Hematopoietic multipotent progenitor cell treated with erythropoietin and hydrocortisone succinate and interleukin-3 and kit ligand, for 6 days (in vitro differentiated cells): Measurements from ENCODE around the gene TUBA1A.
"Not testable (repeated sequence)": the region's sequence is repeated elsewhere in the genome, so short reads cannot be mapped to it uniquely, and the experiment has no call there.

Source experiments
- DNase-seq: peaks from one replicate; pipeline ENCODE4 v3.0.0-alpha.2; 2015

The TUBA1A gene

DNA sequence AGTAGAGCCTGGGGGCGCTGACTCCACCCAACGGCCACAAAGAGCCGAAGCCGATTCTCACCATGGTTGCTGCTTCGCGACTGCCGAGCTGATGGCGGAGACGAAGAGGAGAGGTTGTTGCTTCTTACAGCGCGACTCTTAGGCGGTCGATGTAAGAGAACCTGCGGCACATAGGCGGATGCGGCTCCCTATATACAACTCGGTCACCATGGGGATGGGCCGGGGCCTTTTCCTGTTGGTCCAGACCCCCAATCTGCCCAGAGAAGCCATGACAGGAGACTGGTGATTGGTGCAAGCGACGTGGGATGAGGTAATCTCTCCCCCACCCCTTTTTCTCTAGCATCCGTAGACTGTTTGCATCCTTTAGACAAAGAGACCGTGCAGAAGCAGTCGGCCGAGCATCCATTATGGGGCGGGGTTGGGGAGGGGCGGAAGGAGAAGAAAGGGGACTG lies at the start of gene TUBA1A:
TUBA1A (minus strand) TSS at position 165 of the 452 bp plus-strand sequence; CDS start at position 64, 101 bp downstream.
- peak; percentile 93 for DNase-seq

DNA sequence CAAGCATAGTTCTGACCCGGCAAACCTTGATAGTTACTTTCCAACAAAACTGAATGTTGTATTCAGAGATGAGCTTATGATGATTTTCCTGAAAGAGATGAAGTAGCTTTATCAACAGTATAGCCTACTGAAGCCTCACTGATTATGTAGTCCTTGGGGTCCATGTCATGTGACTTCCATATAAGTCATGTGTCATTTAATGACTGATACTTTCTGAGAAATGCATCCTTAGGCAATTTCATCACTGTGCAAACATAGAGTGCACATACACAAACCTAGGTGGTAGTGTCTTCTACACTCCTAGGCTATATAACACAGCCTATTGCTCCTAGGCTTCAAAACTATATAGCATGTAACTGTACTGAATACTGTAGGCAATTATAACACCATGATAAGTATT lies 47.5 kb upstream of the TUBA1A start:
- DNase-seq: peak; percentile 35

DNA sequence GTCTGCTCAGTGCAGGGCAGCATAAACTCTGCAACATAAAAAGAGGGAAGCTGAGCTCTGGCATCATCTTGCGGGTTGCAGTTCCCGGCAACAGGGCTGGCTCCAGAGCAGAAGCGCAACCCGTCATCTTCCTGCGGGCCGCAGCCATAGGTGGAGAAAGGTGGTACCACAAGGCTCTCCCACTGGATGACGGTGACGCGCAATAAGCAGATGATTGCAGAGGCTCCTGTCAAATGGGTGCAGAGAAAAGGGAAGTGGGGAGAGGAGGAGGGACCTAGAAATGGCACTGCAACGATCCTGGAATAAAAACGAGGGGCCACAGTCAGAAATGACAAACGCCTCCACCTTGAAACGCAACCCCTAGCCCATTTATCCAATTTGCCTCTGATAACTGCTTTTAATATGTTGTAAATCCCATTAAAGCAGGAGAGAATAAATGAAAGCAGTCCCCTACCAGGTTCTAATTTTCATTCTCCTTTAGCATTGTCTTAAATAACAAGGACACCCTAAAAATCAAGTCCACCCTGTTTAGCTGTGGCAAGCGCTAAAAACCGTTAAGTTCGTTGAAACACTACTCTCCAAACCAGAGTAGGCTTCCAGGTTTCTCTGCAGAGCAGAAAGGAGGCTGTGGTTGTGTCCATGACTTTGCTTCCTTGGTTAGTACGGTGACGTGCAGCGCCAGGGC lies 45.1 kb upstream of the TUBA1A start:
- DNase-seq: peak; percentile 87

DNA sequence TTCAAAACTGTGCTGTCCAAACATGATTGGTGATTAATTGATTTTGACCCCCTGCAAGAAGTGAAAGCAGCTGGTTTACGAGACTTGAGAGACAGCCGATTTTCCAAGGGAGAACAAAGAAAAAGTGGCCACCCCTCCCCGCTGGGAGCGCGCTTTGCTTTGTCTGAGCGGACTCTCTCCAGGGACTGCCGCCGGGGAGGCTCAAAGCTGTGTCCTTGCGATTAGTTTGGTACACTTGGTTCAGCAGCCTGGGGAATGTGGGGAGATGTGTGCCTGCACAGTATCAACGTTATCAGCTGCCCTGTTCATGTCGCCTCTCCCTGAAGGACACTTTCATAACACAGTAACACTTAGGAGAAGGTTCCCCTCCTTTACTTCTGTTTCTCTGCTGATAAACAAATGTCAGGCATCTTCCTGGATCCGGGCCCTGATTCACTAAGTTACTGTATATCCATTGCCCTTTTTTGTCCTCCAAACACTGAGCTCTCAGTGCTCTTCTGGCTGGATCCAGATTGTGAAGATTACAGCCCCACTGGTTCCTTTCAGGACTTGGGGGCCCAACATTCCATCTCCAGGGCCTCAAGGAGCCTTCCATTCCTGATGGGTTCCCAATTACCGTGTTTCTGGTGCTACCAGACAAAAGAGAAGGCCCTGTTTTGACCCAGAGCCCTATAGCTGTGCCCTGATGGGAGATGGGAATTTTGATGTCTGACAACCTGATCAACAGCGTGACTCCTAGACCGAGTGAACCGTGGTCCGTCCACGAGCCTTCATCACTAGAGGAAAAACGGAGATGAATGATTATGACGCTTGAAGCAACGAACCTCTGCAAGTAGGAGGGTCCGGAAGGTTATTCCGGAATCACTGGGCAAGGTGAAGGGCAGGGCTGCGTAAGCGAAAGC lies 44.3 kb upstream of the TUBA1A start:
- peak; percentile 96 for DNase-seq

DNA sequence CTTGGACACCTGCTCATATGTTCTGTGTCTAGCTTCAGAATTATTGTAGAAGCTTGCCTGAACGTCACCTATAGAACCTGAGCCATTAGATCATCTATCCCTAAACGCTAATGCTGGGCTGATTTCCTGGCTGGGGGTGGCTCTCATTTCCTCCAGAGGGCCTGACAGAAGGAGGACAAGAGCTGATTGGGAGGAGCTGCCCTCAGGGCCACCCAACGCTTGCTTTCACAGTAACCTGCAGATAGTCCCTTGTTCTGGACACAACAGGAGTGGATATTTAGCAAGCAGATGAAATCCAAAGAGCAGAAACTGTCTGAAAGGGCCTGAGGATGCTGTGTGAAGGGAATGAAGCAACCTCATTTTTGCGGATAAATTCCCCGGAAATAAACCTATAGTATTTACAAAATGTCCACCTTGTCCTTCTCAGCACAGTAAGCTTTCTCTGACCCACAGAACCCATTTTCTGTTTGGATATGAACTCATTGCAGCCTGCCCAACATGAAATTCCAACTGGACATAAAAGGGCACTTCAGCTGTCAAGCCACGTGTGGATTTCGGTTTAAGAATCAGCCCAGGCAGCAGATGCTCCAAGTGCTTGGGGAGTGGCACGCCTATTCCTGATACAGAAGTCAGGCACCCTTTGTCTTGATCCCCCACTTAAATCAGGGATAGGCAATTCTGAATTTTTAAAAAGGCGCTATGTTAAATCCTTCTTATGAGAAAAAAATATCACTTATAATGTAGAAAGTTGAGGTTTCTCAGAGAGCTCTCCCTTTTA lies 43.2 kb upstream of the TUBA1A start:
- no peak for DNase-seq

DNA sequence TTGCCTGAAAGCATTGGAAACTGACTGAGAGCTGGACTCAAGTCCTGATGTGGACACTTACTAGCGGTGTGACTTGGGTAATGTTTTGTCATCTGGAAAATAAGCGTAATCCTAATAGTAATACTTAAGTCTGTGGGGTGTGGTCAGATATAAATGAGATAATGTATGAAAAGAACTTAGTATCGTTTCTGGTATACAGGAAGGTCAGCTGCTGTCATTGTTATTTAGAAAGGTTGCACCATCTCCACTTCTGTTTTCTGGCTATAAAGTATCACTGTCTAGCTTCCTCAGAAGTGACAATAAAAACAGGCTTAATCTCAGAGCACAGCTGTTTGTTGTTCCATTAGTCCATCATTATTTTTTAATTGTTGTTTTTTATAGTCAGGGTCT lies 41.9 kb upstream of the TUBA1A start:
- peak; percentile 78 for DNase-seq

DNA sequence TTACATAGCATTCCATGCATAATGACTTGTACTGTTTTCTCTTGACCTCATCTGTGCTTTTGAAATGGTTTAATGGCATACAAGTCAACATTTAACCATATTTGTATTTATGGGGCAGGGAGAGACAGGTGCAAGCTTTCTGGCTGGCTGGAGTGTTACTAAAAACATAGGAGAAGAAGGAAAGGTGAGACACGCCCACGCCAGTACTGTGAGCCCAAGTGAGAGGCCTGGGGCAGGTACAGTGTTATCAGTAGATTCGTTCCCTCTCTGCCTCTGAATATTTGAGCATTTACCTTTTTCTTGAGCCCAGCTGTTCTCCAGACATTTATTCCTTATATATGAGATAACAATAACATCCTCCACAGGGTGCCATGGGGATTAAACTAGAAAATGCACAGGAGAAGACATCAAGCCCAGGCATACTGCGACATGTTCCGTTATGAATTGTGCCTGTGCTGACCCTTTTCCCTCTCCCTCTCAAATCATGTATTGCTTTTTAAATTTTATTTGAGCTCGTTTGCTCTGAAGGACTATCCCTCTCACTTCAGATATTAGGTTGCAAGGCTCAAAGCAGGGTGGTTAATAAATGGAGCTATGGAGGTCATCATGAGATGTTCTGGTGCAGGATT lies 41.4 kb upstream of the TUBA1A start:
- DNase-seq: no peak

DNA sequence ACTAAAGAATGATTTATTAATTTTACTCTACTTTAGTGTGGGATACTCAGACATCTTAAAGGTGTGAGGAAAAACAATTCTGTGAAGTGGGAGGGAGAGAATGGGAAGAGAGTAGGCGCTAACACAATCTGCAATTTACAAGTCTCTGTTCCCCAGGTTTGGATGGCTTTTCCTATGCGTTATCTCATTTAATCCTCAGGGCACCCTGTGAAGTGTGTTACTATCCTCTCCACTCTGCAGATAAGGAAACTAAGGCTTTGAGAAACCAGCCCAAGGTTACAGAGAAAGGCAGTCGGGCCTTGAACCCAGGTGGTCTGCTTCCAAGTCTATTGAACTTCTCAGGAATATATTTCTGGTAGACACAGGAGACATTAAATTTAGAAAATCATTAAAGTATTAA lies 39.8 kb upstream of the TUBA1A start:
- DNase-seq: no peak

DNA sequence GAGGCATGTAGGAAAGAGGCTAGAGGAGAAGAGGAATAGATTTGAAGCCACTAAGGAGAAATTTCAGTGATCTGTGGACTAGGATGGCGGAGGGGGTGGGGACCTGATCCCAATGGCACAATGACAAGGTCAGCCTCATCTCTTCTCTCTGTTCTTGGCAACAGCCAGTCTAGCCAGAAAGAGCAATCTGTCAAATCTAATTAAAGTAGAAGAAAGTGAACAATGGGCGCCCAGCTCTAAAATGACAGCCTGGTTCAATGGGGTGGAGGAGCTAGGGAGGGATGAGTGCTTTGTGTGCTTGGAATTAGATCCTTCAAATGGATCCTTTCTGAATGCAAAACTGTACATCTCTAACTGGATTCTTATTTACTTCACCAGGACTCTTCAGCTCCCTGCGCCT lies 38.8 kb upstream of the TUBA1A start:
- no peak for DNase-seq

DNA sequence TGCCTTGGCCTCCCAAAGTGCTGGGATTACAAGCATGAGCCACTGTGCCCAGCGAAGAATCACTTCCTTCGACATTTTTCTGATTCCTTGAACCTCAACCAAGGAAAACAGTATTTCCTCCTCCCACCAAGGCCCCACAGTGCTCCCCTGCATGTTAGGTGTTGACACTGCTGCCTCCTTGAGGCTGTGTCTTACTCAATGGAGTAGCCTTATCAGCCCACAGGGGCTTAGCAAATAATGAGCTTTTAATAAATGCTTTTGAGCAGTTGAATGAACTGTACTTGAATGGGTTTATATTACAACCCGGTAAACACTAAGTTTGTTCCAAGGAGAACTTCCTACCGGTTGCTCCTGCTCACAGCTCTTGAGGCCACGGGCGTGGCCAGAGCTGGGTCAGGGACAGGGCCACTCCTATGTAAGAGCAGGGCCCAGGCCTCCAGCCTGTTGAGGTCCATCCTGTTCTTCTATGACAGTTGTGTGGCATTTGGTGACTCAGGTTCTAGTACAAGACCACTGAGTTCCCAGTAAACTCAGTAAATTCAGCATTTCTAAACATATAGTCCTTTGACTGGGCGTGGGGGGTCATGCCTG lies 36.8 kb upstream of the TUBA1A start:
- DNase-seq: peak; percentile 56

DNA sequence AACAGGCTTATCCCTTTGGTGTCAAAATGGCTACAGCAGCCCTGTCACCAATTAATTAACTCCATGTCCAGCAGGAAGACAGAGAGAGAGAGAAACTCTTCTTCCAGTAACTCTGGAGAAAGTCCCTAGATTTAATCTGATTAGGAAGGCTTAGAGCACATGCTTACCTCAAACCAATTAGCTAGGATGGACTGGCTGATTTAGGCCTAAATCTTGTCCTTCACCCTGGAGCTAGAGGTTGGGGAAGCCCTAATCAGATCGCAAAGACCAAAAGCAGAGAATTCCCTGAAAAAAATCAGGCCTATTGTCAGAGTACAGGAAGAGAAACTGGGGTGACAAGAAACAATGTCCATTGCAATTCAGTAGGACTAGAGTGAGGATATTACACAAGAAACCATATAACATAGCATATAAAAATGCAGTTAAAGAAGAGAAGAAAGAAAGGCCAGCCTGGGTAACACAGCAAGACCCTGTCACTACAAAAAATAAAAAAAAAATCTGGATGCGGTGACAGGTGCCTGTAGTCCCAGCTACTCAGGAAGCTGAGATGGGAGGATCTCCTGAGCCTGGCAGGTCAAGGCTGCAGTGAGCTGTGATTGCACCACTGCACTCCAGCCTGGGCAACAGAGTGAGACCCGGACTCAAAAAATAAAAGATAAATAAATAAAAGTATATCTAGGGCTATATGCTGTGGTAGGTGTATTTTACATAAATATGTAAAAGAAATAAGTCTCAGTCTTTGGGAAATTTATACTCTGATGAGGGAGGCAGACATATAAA lies 34.9 kb upstream of the TUBA1A start:
- no peak for DNase-seq

DNA sequence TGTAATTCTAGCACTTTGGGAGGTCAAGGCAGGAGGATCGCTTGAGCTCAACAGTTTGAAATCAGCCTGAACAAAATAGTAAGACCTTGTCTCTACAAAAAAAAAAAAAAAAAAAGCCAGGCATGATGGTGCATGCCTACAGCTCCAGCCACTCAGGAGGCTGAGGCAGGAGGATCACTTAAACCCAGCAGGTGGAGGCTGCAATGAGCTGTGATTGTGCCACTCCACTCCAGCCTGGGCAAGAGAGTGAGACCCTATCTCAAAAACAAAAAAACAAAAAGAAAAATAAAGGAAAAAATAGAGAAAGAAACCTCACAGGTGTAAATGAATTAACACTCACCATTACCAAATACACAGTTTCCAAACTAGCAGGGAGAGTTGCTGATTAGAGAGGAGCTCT lies 34.2 kb upstream of the TUBA1A start:
- DNase-seq: no peak

DNA sequence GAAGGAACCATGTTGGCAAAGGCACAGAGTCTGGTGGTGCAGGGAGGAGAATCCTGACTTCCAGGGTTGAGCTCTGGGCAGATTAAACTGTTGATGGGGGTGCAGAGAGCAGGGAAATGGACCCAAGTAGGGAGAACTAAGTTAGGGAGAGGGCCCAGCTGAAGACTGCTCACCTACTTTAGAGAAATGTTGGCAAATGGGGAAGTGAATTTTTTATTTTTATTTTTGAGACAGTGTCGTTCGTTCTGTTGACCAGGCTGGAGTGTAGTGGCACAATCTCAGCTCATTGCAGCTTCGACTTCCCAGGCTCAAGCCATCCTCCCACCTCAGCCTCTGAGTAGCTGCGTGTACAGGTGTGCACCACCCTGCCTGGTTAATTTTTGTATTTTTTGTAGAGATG lies 32.1 kb upstream of the TUBA1A start:
- no peak for DNase-seq

DNA sequence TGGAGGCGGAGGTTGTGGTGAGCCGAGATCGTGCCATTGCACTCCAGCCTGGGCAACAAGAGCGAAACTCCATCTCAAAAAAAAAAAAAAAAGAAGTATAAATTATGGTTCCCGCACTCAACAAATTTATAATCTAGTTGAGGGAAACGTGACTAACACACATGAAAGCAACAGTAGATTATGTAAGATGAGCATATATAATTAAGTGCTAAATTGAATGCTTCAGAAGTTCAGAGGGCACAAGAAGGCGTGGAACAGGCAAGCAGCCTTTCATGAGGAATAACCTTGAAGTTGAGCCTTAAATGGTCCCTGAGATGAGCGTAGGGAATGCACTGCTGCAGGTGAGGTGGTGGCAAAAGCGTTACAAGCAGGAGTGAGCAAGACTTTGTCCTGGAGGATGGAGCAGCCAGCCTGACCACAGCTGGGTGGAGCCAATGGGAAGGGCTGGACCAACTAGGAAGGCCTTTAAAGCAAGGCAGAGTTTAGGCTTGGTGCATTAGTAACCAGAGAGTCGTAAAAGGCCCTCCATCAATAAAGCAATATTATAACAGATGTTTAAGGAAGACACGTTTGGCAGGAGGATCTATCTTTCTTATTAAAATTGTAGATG lies 30.6 kb upstream of the TUBA1A start:
- no peak for DNase-seq

DNA sequence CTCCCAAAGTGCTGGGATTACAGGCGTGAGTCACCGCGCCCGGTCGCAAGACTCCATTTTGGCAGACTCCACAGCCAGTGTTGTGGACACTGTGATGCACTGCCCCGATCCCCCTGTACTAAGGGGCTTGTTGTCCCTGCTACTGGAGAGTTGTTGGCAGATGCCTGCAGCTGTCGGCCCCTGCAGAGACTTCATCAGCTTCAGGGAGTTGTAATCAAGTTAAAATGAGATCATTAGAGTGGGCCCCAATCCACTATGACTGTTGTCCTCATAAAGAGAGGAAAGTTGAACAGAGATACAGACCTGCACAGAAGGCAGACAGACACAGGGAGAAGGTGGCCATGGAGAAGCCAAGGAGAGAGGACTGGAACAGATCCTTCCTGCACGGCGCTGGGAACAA lies 23.7 kb upstream of the TUBA1A start:
- DNase-seq: no peak

DNA sequence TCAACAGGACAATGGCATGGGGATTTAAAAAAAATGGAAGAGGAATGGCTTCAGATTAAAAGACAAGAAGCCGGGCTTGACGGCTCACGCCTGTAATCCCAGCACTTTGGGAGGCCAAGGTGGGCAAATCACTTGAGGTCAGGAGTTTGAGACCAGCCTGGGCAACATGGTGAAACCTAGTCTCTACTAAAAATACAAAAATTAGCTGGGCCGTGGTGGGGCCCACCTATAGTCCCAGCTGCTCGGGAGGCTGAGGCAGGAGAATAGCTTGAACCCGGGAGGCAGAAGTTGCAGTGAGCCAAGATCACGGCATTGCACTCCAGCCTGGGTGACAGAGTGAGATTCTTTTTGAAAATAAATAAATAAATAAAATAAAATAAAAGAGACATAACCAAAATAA lies 21.8 kb upstream of the TUBA1A start:
- DNase-seq: not testable (repeated sequence)

DNA sequence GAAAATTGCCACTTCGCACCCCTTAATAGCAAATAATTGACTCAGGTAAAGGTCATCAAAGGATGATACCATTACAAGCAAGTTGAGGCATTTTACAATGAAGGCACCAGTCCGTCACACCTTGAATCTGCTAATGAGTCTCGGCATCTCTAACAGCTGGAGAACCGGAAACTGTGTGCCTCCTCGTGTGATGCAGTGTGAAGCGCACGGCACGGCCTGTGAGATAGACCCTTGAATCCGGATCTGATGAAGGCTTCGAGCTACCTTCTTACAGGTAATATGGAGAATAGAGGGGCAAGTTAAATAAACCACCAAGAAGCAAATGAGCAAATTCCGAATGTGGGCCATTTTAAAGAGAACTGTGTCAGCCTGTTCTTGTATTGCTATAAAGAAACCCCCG lies 19.8 kb upstream of the TUBA1A start:
- no peak for DNase-seq

DNA sequence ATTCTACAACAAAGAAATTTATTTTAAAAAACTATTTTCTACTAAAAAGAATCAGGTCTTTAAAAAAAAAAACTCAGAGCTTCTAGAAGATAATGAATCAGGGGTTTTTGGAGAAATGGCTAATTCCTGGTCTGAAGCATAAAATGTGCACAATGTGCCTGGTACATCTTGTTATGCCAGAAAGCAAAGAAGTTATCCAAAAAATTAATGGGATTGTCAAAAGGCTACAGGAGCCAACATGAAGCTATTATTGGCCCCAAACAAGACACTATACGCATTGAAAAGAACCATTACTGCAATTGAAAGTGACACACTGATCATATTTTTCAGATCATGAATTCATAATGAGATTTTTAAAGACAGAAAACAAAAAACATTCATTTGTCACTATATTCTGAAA lies 19.3 kb upstream of the TUBA1A start:
- no peak for DNase-seq

DNA sequence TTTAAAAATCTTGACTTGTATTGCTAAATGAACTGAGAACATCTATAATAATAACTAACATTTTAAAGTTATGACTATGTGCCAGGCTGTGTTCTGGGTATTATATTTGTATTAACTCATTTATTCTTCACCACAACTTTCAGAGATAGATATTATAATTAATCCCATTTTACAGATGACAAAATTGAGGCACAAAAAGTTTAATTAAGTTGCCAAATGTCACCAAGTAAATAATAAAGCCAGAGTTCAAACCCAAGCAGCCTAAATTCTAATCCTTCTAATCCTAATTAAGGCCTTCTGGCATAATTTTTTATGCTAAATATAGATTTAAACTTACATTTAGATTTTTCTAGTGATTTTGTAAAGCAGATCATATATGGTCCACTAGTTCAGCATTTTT lies 17.5 kb upstream of the TUBA1A start:
- no peak for DNase-seq

DNA sequence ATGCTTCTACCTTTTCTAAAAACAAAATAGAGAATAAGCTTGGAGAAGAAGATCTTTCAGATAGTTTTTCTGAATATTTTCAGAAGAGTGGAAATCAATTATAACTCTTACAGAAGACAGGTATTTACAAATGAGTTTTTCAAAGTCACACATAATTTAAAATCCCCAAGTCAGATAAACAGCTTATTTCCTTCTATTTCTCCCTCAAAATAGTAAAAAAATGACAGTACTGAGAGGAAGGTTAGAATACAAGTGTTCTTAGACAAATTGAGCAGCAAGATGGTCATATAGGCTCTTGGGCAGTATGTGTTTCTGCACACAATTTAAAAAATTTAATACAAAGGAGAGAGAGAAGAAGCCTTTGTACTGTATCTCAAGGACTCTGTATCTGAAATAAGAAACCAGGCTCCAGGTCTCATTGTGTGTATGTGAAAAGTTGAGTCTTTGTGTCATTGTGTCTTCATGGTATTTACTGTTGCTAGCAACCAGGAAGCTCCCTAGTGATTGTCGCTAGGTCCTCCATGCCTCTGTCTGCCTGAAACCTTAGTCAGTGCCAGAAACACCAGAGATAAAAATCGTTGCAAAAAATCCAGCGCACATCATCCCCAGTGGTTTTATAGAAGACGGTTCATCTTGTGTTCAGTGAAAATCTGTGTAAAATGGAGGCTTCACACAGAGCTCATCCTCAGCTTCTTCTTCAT lies 12.9 kb upstream of the TUBA1A start:
- peak; percentile 44 for DNase-seq
